ENCODE data around the gene BRI3BP.

GRCh38 chr12:125068391-125068790 is 74.9 kb downstream of the BRI3BP start:
- TF ChIP-seq KLF13 (tag; IDR thresholded peaks at IDR 0.05; ENCODE audit: borderline replicate concordance, low read depth) (no peak), ELK3 (CRISPR knock-in tag; IDR thresholded peaks at IDR 0.05) (no peak), CTCF (IDR thresholded peaks at IDR 0.05 in 2 of 3, conservative IDR thresholded peaks at IDR 0.05 in 1 of 3; ENCODE audit: insufficient read depth in 2 of 3, low read depth in 1 of 3, low read length in 3 of 3) (no peak)
